HL-60 (cell line): ENCODE results near the gene NGF.

ENCODE experiments used
- DNase-seq, 2 experiments: peaks; one replicate each; pipeline ENCODE4 v3.0.0-alpha.2; 2010 to 2020; ENCODE audit warnings: low read depth in 1 of 2, low spot score in 1 of 2
- H3K27ac ChIP-seq: fragments of 250-450 bp; sonication (Bioruptor Pico); replicated peaks from 2 replicates; pipeline ENCODE4 v1.5.1; 2020; ENCODE audit warnings: mild to moderate bottlenecking, moderate library complexity
- H3K27me3 ChIP-seq: fragments of 250-450 bp; sonication (Bioruptor Pico); 2 replicates; pipeline ENCODE4 v1.5.1; 2021; ENCODE audit warnings: mild to moderate bottlenecking, moderate library complexity; ENCODE audit not compliant: insufficient read depth, poor library complexity, severe bottlenecking
- H3K4me3 ChIP-seq: replicated peaks from 2 replicates; pipeline ENCODE4 v1.5.1; 2011; ENCODE audit warnings: mild to moderate bottlenecking, control low read depth, low read length; ENCODE audit not compliant: insufficient read depth
- GABPA ChIP-seq: IDR thresholded peaks from 2 replicates; pipeline ENCODE4 v1.6.1; 2012; ENCODE audit warnings: low read depth
- POLR2AphosphoS5 ChIP-seq: IDR thresholded peaks from 2 replicates; pipeline ENCODE4 v1.6.1; 2012; ENCODE audit warnings: low read depth
- SPI1 ChIP-seq: IDR thresholded peaks from 2 replicates; pipeline ENCODE4 v1.6.1; 2012; ENCODE audit warnings: low read depth, mild to moderate bottlenecking, borderline replicate concordance
- TF ChIP-seq, protein P1 (sequence below): IDR thresholded peaks from 2 replicates; pipeline ENCODE4 v1.6.1; 2012; ENCODE audit warnings: low read depth; ENCODE audit not compliant: insufficient replicate concordance
- TF ChIP-seq, protein P2 (sequence below): IDR thresholded peaks from one replicate; pipeline ENCODE4 v1.5.1; 2011; ENCODE audit warnings: low read length, control low read depth, inconsistent platforms; ENCODE audit not compliant: insufficient read depth

NGF gene

DNA sequence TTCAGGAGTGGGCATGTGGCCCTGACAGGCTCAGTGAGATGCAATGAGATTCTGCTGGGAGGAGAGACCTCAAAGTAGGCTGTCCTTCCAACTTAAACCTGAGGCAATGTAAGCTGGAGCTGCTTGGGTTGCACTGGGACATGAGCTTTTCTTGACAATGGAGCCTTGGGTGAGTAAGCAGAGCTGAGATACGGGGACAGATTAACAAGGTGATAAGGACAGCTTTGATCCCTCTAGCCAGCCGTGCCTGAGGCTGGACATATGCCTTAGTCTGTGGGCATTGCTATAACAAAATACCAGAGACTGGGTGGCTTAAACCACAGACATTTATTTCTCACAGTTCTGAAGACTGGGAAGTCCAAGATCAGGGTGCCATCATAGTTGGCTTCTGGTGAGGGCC, 18.3 kb upstream of the NGF start:
- TF ChIP-seq POLR2AphosphoS5 (no peak), GABPA (no peak), SPI1 (no peak)
- TF ChIP-seq, protein P1, sequence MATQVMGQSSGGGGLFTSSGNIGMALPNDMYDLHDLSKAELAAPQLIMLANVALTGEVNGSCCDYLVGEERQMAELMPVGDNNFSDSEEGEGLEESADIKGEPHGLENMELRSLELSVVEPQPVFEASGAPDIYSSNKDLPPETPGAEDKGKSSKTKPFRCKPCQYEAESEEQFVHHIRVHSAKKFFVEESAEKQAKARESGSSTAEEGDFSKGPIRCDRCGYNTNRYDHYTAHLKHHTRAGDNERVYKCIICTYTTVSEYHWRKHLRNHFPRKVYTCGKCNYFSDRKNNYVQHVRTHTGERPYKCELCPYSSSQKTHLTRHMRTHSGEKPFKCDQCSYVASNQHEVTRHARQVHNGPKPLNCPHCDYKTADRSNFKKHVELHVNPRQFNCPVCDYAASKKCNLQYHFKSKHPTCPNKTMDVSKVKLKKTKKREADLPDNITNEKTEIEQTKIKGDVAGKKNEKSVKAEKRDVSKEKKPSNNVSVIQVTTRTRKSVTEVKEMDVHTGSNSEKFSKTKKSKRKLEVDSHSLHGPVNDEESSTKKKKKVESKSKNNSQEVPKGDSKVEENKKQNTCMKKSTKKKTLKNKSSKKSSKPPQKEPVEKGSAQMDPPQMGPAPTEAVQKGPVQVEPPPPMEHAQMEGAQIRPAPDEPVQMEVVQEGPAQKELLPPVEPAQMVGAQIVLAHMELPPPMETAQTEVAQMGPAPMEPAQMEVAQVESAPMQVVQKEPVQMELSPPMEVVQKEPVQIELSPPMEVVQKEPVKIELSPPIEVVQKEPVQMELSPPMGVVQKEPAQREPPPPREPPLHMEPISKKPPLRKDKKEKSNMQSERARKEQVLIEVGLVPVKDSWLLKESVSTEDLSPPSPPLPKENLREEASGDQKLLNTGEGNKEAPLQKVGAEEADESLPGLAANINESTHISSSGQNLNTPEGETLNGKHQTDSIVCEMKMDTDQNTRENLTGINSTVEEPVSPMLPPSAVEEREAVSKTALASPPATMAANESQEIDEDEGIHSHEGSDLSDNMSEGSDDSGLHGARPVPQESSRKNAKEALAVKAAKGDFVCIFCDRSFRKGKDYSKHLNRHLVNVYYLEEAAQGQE = no peak
- TF ChIP-seq, protein P2, sequence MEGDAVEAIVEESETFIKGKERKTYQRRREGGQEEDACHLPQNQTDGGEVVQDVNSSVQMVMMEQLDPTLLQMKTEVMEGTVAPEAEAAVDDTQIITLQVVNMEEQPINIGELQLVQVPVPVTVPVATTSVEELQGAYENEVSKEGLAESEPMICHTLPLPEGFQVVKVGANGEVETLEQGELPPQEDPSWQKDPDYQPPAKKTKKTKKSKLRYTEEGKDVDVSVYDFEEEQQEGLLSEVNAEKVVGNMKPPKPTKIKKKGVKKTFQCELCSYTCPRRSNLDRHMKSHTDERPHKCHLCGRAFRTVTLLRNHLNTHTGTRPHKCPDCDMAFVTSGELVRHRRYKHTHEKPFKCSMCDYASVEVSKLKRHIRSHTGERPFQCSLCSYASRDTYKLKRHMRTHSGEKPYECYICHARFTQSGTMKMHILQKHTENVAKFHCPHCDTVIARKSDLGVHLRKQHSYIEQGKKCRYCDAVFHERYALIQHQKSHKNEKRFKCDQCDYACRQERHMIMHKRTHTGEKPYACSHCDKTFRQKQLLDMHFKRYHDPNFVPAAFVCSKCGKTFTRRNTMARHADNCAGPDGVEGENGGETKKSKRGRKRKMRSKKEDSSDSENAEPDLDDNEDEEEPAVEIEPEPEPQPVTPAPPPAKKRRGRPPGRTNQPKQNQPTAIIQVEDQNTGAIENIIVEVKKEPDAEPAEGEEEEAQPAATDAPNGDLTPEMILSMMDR = no peak
- no peak overlapping the region for H3K4me3 ChIP-seq
- DNase-seq = no peak

DNA sequence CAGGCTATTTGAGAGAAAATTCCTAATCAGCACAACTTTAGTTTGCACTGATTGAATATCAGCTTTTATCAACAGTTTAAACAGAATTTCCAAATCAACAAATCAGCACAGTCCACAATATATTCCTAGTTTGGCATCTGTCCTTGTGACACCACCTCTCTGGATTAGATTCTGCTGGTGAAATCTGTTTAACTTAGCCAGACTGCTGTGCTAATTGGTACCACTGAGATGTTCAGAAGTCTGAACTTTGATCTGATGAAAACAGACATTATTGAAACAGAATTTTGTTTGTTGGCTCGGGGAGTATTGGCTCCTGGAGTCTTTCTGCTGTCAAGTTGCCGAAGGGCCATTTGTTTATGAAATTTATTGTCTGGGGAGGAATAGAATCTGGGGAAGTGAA, 17.0 kb upstream of the NGF start:
- Histone ChIP-seq H3K27ac (no peak overlapping the region), H3K27me3 (no peaks in the 10 kb centered on the region), H3K4me3 (no peak overlapping the region)
- TF ChIP-seq, protein P1 = no peak
- no peak for TF ChIP-seq POLR2AphosphoS5
- TF ChIP-seq, protein P2 = no peak
- no peak for TF ChIP-seq SPI1
- TF ChIP-seq GABPA = no peak
- DNase-seq = no peak

More for the DNA sequence above, 18.3 kb upstream of the NGF start:
- no peak overlapping the region for H3K27ac ChIP-seq
- H3K27me3 ChIP-seq = no peaks in the 10 kb centered on the region

DNA sequence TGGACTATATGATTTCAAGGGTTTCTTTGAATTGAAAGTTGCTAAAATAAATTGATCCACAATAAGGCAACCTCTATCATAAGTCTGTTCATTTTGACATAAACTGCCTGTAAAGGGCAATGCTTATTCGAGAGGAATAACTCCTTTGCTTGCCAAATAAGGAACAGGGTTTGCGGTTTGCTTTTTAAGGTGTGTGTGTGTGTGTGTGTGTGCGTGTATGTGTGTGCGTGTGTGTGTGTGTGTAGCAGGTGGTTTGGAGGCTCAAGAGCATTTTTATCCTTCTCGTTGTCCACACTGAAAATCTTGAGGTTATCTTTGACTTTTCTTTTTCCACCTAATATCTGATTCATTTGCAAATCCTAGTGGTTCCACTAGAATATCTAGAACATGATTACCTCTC, 13.1 kb upstream of the NGF start:
- no peaks in the 10 kb centered on the region for H3K27me3 ChIP-seq
- TF ChIP-seq POLR2AphosphoS5 (no peak), SPI1 (no peak)
- TF ChIP-seq, protein P1 = no peak
- no peak overlapping the region for H3K27ac ChIP-seq
- H3K4me3 ChIP-seq = no peak overlapping the region
- no peak for DNase-seq

DNA sequence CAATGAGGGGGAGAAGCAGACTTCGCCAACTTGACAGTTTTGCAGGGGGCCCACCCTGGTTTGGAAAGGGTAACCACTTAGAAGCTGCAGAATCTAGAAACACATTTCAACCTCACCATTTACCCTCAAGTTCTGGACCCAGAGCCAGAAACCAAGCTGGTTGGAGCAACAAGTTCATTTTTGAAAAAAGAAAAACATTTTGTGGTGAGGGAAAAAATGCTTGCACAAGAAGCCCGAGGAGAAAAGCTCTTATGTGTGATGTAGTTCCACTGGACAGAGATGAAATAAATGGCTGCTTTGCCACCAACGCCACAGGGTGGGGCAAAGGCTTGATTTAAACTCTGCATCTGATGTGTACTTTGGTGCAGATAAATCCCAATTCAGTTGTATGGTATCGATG, 10.6 kb upstream of the NGF start:
- no peaks in the 10 kb centered on the region for H3K27me3 ChIP-seq
- no peak overlapping the region for H3K4me3 ChIP-seq
- no peak for DNase-seq
- no peak overlapping the region for H3K27ac ChIP-seq
- no peak for TF ChIP-seq SPI1
- TF ChIP-seq, protein P2 = no peak
- TF ChIP-seq GABPA = no peak
- TF ChIP-seq, protein P1 = no peak
- no peak for TF ChIP-seq POLR2AphosphoS5
